Gastrocnemius medialis (tissue), 4 donors: ENCODE measurements around the gene TBL1X.

Experiments used
- POLR2A ChIP-seq, 2 donors: fragments of 450-650 bp; IDR thresholded peaks; one replicate each; pipeline ENCODE4 v1.6.1; 2017; ENCODE audit warnings: antibody characterized with exemption in 2 of 2, mild to moderate bottlenecking in 2 of 2, moderate library complexity in 2 of 2
- TF ChIP-seq, protein P1 (sequence below), 5 experiments: fragments of 450-650 bp in 3 of 5; fragments of 200-600 bp in 2 of 5; sonication (generic) in 2 of 5; IDR thresholded peaks in 4 of 5; conservative IDR thresholded peaks in 1 of 5; 1 replicate in 4 of 5; 2 replicates in 1 of 5; pipeline ENCODE4 v1.5.1; 2016 to 2019; ENCODE audit warnings: antibody characterized with exemption in 5 of 5, mild to moderate bottlenecking in 3 of 5, moderate library complexity in 3 of 5

DNA sequence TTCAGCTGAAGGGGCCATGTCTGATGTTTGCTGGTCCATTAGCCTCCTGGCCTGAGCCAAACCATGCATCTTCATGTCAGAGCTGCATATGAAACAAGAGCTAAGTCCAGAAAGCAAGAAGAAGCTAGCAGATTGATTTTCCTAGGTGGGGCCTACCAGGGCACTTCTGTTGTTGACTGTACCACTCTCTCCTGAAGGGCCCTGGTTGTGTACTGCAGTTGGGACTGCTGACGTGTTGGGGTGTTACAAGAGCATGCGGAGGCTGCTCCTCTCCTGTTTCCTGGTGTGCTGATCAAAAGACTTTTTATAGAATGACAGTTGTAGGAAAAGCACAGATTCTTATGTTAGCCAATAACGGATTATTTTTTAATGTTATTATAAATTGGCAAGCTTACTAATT is 145.1 kb downstream of the TBL1X start:
- TF ChIP-seq, protein P1, sequence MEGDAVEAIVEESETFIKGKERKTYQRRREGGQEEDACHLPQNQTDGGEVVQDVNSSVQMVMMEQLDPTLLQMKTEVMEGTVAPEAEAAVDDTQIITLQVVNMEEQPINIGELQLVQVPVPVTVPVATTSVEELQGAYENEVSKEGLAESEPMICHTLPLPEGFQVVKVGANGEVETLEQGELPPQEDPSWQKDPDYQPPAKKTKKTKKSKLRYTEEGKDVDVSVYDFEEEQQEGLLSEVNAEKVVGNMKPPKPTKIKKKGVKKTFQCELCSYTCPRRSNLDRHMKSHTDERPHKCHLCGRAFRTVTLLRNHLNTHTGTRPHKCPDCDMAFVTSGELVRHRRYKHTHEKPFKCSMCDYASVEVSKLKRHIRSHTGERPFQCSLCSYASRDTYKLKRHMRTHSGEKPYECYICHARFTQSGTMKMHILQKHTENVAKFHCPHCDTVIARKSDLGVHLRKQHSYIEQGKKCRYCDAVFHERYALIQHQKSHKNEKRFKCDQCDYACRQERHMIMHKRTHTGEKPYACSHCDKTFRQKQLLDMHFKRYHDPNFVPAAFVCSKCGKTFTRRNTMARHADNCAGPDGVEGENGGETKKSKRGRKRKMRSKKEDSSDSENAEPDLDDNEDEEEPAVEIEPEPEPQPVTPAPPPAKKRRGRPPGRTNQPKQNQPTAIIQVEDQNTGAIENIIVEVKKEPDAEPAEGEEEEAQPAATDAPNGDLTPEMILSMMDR (IDR thresholded peaks at IDR 0.05 in 4 of 5, conservative IDR thresholded peaks at IDR 0.05 in 1 of 5): no peak
- TF ChIP-seq POLR2A (IDR thresholded peaks at IDR 0.05): no peak
